GF-D8 (cell line): ENCODE measurements around the gene EDAR.

Source experiments
- DNase-seq: peaks from one replicate; lab custom pipeline; 2025; lab: John Stamatoyannopoulos, UW

The EDAR gene

GRCh38 chr2:108852375-108852774 lies 136.6 kb downstream of the EDAR start:
- DNase-seq, result no peak

GRCh38 chr2:108847000-108847399 lies 142.0 kb downstream of the EDAR start:
- no peak for DNase-seq

- DNase-seq, result no peak
These were observed 143.1 kb downstream of the EDAR start for GRCh38 chr2:108845923-108846322.
